ACC112 (cell line): ENCODE measurements around the gene B3GNT8.

Source experiments
- H2AFZ ChIP-seq: fragments of 200-600 bp; sonication (generic); one replicate; pipeline ENCODE4 v1.6.0; 2017; ENCODE audit warnings: antibody characterized with exemption, low read length; ENCODE audit not compliant: unreplicated experiment
- H3K27ac ChIP-seq: fragments of 200-600 bp; sonication (generic); 2 replicates; pipeline ENCODE4 v1.5.1; 2014; ENCODE audit warnings: low read depth, mild to moderate bottlenecking, antibody characterized with exemption, low read length, moderate library complexity
- H3K27me3 ChIP-seq: fragments of 200-600 bp; sonication (generic); 2 replicates; pipeline ENCODE4 v1.6.1; 2014; ENCODE audit warnings: mild to moderate bottlenecking, antibody characterized with exemption, low read length, moderate library complexity, mixed read lengths; ENCODE audit not compliant: insufficient read depth
- H3K36me3 ChIP-seq: fragments of 200-600 bp; sonication (generic); 2 replicates; pipeline ENCODE4 v1.6.1; 2016; ENCODE audit warnings: mild to moderate bottlenecking, antibody characterized with exemption, low read length, moderate library complexity, mixed read lengths; ENCODE audit not compliant: insufficient read depth
- H3K4me1 ChIP-seq: fragments of 200-600 bp; sonication (generic); one replicate; pipeline ENCODE4 v1.6.1; 2016; ENCODE audit warnings: low read length, mixed read lengths; ENCODE audit not compliant: insufficient read depth, unreplicated experiment, control insufficient read depth
- H3K4me3 ChIP-seq: fragments of 200-600 bp; sonication (generic); 2 replicates; pipeline ENCODE4 v1.5.1; 2014; ENCODE audit warnings: mild to moderate bottlenecking, low read depth, low read length
- H3K79me2 ChIP-seq: fragments of 200-600 bp; sonication (generic); one replicate; pipeline ENCODE4 v1.6.0; 2016; ENCODE audit warnings: low read length; ENCODE audit not compliant: control insufficient read depth, unreplicated experiment, insufficient read depth

Gene B3GNT8

DNA sequence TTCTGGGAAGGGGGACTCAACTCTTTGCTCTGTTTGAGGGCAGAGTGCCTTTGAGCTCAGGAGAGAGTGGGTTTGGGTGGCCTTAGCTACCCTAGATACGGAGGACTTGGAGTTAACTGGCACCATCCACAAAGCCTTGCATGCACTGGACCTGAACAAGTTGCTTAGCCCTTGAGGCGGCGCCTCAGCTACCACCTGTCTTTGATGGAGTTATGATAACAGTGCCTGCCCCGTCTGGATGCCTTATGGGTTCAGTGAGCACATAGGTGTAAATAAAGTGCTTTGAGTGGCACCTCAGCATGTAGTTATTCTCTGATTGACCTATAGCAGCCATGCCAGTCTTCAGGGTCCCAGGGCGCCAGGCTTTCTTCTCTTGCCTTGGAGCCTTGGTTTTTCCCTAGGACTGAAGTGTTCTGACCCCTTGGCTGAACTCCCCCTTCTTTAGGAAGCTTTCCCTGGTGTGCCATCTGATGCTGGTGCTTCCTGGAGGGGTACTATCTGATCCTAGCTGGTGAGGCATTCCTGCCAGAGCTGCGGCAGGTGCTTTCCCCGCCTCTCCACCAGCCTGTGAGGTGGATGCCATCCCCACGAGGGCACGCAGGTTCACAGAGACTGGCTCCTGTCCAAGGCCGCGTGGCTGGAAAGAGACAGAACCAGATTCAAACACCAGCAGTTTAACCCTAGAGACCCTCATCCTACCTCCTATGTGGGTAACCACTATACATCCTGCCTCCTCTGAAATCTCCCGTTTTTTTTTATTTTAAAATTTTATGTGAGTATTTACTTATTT, 23.8 kb downstream of the B3GNT8 start:
- peaks cover 4% of the 10 kb centered on the region for H3K4me1 ChIP-seq
- no peak overlapping the region for H2AFZ ChIP-seq
- no peaks in the 10 kb centered on the region for H3K36me3 ChIP-seq
- H3K79me2 ChIP-seq, result peaks cover 8% of the 10 kb centered on the region
- no peaks in the 10 kb centered on the region for H3K27me3 ChIP-seq
- no peak overlapping the region for H3K27ac ChIP-seq
- H3K4me3 ChIP-seq, result no peak overlapping the region

DNA sequence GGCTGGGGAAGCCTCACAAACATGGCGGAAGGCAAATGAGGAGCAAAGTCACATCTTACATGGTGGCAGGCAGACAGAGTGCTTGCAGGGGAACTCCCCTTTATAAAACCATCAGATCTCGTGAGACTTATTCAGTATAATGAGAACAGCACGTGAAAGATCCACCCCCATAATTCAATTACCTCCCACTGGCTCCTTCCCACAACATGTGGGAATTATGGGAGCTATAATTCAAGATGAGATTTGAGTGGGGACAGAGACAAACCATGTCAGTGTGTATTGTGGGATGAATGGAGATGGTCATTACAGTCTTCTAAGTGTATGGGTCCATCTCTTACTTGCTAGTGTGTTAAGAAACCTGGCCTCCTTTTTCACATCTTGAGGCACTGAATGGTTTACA, 25.2 kb downstream of the B3GNT8 start:
- Histone ChIP-seq H3K4me1 (peaks cover 6% of the 10 kb centered on the region), H3K27ac (no peak overlapping the region), H3K4me3 (no peak overlapping the region), H3K27me3 (no peaks in the 10 kb centered on the region), H3K79me2 (peaks cover 12% of the 10 kb centered on the region), H3K36me3 (no peaks in the 10 kb centered on the region), H2AFZ (no peak overlapping the region)

DNA sequence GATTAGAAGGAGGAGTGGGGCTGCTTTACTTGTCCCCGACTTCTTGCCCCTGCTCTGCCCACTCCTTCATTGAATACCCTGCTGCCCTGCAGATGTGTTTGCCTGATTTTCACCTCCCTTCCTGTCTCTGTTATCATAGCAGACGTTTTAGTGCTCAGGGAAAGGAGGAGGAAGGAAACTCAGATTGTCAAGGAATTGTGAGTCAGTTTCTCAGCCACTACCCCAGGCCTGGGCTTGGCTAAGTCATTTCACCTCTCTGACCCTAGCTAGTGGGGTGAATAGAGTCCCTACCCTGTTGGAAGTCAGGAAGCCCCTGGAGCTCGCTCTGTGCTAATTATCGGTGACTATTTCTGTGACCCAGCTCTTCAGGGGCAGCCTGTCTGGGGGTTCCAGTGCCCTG, 25.7 kb downstream of the B3GNT8 start:
- peaks cover 12% of the 10 kb centered on the region for H3K79me2 ChIP-seq
- no peak overlapping the region for H3K27ac ChIP-seq
- H3K4me1 ChIP-seq, result peaks cover 6% of the 10 kb centered on the region
- no peak overlapping the region for H2AFZ ChIP-seq
- H3K4me3 ChIP-seq, result no peak overlapping the region
- H3K36me3 ChIP-seq, result no peaks in the 10 kb centered on the region
- H3K27me3 ChIP-seq, result no peaks in the 10 kb centered on the region

DNA sequence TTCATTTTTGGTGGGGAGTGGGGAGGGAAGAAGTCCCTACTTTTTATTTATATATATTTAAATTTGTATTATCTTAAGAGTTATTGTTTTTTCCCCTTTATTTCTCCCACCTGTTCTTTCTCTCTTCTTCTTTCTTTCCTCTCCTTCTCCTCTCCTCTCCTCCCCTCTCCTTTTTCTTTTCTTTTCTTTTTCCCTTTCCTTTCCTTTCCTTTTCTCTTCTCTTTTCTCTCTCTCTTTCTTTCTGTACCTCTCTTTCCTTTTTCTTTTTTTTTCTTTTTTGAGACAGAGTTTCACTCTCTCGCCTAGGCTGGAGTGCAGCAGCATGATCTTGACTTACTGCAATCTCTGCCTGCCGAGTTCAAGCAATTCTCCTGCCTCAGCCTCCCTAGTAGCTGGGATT, 27.6 kb downstream of the B3GNT8 start:
- H3K27me3 ChIP-seq, result no peaks in the 10 kb centered on the region
- H3K79me2 ChIP-seq, result peaks cover 12% of the 10 kb centered on the region
- peaks cover 6% of the 10 kb centered on the region for H3K4me1 ChIP-seq
- H3K4me3 ChIP-seq, result no peak overlapping the region
- no peak overlapping the region for H2AFZ ChIP-seq
- H3K36me3 ChIP-seq, result no peaks in the 10 kb centered on the region
- no peak overlapping the region for H3K27ac ChIP-seq

GRCh38 chr19:41399091-41399490, 28.1 kb downstream of the B3GNT8 start:
- Histone ChIP-seq H3K27ac (no peak overlapping the region), H3K4me3 (peak overlapping the region; percentile 99), H3K36me3 (no peaks in the 10 kb centered on the region), H3K27me3 (no peaks in the 10 kb centered on the region), H3K79me2 (peaks cover 12% of the 10 kb centered on the region), H2AFZ (no peak overlapping the region), H3K4me1 (peaks cover 6% of the 10 kb centered on the region)

DNA sequence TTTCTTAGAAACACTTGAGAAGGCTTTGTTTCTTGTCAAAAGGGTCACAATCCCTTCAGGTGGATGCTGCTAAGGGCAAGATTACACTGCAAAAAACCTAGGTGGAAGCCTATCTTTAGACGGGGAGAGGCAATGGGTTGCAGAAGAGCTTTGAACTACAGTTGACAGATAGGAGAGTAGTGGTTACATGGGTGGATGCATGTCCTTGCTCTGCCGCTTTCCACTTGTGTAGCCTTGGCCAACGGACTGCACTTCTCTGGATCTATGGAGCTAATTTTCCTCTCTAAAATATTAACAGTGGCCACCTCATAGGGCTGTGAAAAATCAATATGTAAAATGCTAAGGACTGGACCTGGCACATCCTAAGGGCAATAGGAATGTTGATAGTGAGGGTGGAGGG, 28.6 kb downstream of the B3GNT8 start:
- peaks cover 6% of the 10 kb centered on the region for H3K4me1 ChIP-seq
- no peak overlapping the region for H2AFZ ChIP-seq
- no peaks in the 10 kb centered on the region for H3K36me3 ChIP-seq
- H3K27me3 ChIP-seq, result no peaks in the 10 kb centered on the region
- H3K79me2 ChIP-seq, result peaks cover 12% of the 10 kb centered on the region
- H3K27ac ChIP-seq, result no peak overlapping the region
- peak overlapping the region; percentile 99 for H3K4me3 ChIP-seq

DNA sequence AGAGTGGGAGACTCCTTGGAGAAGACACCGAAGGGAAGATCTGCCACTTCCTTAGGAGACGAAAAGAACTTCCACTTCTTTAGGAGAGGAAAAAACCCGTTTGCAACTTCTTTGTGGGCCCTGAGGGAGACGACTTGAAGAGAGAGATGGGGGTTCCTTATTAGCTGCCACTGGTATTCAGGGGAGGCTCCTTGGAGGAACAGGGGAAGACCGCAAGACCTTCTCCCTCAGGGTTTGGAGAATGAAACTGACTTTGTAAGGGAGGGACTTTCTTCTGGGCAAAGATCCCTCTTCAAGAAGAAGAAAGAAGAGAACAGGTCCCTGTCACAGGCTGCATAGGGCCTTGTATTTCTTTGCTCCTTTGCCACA, 29.1 kb downstream of the B3GNT8 start:
- Histone ChIP-seq H2AFZ (peak overlapping the region; percentile 82), H3K27ac (peak overlapping the region; percentile 94), H3K36me3 (no peaks in the 10 kb centered on the region), H3K79me2 (peaks cover 10% of the 10 kb centered on the region), H3K27me3 (no peaks in the 10 kb centered on the region), H3K4me1 (peaks cover 6% of the 10 kb centered on the region), H3K4me3 (peak overlapping the region; percentile 99)

GRCh38 chr19:41397086-41398049, 29.8 kb downstream of the B3GNT8 start, which contains the start of the genes BCKDHA and EXOSC5:
TSS of gene BCKDHA (plus strand) at chr19:41397818. CDS start at chr19:41397828, 10 bp downstream.
TSS of gene EXOSC5 (minus strand) at chr19:41397359. CDS start at chr19:41397328, 31 bp downstream.
- no peaks in the 10 kb centered on the region for H3K36me3 ChIP-seq
- peak within 1 kb of the TSS; percentile 94 for H3K27ac ChIP-seq
- H3K4me1 ChIP-seq, result peaks cover 6% of the 10 kb centered on the region
- H3K4me3 ChIP-seq, result peak within 1 kb of the TSS; percentile 99
- H3K27me3 ChIP-seq, result no peaks in the 10 kb centered on the region
- peaks cover 10% of the 10 kb centered on the region for H3K79me2 ChIP-seq
- H2AFZ ChIP-seq, result peak within 1 kb of the TSS; percentile 100

- H3K36me3 ChIP-seq, result no peaks in the 10 kb centered on the region
- H3K4me3 ChIP-seq, result no peak overlapping the region
- H2AFZ ChIP-seq, result no peak overlapping the region
- peaks cover 10% of the 10 kb centered on the region for H3K79me2 ChIP-seq
- H3K27me3 ChIP-seq, result no peaks in the 10 kb centered on the region
- no peak overlapping the region for H3K27ac ChIP-seq
- peaks cover 6% of the 10 kb centered on the region for H3K4me1 ChIP-seq
Observed at GRCh38 chr19:41395355-41395754, 31.8 kb downstream of the B3GNT8 start.

GRCh38 chr19:41392775-41393174, 34.4 kb downstream of the B3GNT8 start:
- Histone ChIP-seq H3K27ac (no peak overlapping the region), H3K36me3 (no peaks in the 10 kb centered on the region), H3K27me3 (no peaks in the 10 kb centered on the region), H3K4me1 (no peaks in the 10 kb centered on the region), H2AFZ (no peak overlapping the region), H3K79me2 (no peaks in the 10 kb centered on the region), H3K4me3 (no peak overlapping the region)
